ENCODE results near the gene OR2V2.
"Not testable (repeated sequence)": the region's sequence is repeated elsewhere in the genome, so short reads cannot be mapped to it uniquely, and the experiment has no call there.

The OR2V2 gene

DNA sequence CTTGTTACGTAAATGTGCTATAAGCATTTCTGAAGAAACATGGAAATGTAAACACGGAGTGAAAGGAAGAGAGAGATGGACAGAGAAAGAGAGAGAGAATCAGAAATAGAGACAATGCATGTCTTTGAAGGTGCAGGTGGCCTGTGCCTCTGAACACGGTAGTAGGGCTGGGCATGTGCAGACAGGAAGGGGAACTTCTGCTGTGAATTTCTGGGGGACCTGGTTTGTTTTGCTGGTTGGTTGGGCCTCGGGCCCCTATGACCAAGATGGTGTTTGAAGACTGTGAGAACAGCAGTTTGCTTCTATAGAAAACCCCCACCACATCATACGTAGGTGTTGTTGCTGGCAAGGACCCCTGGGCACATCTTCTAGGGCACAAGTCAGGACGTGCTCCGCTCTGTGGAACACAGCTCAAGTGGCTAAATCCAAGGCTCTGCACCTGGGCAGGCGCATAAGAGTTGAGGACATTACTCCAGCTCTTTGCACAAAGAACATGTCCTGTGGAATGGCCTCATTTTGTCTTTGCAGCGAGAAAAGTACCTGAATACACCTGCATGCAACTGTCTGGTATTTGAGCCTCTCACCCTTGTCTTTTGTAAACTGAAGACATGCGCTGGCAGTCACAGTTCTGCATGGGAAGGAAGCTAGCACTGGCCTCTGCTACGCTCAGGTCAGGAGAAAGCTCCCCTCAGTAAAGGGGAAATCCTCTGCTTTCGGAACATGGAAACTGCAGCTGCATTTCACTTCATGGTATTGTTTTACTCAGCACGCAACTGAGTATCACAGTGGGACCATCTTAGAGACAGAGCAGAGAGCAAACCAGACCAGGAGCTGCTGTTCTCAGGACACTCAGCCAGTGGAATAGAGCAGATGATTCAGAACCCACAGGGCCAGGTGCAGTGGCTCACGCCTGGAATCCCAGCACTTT is 2.7 kb downstream of the OR2V2 start:
- no peak for DNase-seq

DNA sequence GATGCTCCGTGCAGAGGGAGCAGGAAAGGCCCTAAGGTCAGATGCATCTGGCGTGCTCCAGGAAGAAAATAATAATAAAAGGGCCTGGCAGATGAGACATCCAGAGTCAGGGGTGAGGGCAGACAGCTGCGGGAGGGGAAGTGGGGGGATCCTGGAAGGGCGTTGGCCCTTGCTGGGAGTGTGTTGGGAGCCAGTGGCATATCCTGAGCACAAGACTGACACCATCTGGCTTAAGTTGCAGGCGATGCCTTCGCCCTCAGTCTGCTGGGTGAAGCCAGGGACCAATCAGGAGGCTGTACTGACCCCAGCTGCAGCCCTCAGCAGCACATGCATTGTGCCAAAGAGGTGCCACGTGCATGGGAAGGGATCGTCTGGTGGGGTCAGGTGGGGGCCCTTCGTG is 3.8 kb downstream of the OR2V2 start:
- no peak for DNase-seq

DNA sequence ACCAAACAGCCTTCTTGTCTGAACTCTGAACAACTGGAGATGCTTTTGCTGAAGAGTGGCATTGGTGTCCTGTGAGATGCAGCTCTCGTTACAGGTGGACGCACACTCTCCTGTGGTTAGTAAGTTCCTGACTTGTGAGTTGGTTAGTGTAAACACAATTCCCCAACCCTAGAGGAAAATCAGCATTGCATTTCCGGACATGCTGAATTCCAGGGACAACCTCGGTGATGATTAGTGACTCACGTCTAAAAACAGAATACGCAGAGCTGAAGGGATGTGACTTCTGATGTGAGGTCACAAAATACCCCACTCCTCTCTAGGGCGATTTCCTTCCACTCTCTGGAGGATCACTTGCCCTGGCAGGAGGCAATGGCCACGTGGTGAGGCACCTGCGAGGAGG is 5.0 kb downstream of the OR2V2 start:
- DNase-seq, result no peak

DNA sequence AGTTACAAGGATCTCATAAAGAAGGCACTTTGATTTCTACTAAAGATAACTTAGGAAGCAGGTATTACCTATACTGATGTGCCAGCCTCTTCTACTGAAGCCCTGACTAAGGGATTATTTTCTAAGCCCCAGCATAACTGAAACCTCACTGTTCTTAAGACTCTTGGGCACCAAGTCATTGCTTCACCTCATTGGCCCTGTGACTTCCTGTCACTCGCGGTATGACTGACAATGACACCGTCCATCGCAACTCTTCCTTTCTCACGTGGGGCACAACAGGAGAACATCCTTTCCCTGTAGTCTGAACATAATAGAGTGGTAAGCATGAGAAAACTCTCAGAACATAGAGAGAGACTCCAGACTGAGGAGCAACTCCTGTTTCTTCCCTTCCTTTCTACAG is 6.4 kb downstream of the OR2V2 start:
- DNase-seq, result no peak

DNA sequence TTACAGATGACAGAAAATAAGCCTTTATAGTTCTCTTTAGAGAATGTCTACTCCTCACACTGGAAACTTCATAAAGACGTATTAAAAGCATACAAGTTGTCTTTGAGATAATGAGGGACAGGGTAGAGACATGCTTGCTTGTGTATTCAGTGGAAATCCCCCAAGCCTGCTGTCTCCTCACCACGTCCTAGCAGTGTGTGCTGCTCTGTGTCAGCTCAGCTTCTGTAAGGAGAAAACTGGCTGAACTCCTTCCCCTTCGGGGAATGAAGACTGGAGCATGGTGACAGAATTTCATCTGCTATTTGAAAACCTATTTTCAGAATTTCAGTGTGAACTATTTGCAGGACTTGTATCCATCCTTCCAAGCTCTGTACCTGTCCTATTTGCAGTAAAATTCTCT is 9.4 kb downstream of the OR2V2 start:
- no peak for DNase-seq

DNA sequence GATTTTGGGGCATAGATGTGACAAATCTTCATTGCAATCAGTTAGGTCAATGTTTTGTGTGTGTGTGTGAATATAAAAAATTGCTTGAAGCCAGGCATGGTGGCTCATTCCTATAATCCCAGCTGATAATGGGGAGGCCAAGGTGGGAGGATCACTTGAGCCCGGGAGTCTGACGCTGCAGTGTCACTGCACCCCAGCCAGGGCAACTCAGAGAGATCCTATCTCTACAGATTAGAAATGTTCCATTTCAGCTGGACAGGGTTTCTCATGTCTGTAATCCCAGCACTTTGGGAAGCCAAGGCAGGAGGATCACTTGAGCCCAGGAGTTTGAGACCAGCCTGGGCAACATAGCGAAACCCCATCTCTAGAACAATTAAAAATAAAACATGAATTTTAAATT is 11.5 kb downstream of the OR2V2 start:
- DNase-seq, result no peak

DNA sequence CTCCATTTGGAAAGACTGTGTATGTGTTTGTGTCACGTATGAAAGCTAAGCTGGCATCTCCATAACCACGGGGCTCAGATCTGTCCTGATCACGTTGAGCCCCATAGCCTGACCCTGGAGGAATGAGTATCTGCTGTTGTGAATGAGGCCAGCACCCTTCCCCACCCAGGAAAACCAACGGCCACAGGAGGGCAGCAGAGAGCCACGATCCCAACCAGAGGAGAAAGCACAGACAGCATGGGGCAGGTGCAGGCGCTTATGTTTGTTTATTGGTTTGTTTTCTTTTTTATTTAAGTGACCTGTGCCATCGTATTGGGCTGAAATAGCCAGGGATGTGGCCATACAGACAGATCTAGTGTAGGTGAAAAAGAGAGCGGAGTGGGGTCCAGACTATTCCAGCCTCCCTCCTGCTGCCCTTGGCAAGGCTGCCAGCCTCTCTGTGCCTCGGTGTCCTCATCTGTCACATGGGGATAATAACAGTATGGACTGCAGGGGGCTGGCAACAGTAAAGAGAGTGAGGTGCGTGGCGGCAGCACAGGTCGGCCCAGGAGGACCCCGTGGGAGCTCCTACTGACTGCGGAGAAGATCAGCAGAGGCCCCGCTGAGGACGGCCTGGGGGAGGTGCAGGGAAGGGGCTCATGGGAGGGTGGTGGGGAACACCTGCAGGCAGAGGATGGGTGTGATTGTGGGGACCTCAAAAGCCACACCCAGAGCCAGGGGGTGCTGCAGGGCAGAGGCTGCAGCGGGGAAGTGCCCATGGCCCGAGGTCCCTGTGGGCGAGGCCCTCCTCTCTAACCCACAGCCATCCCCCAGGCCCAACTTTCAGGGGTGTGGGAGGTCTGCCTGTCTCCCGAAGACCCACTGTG is 12.1 kb downstream of the OR2V2 start:
- DNase-seq, result peak; percentile 92

DNA sequence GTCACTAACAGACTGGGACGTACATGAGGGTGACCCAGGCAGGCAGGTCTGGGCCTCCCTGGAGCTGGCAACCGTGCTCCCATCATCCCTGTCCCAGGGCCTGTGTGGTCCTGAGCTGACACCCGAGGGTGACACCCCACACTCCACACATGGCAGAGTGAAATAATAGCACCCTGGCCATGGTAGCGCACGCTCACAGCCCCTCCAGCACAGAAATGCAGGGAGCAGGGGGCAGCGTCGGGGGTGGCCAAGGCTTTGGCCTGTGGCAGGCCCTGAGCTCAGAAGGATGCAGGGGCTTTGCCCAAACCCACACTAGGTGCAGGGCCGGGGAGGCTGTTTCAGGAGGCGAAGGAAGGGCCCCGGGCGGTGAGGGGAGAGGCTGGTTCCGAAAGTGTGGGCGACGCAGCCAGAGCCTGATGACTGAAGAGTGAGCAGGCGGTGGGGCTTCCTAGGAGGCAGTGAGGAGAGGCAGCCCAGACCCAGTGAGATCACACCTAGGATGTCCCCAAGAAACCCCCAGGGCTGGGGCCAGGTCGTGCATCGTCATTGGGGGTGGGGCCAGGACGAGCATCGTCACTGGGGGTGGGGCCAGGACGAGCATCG is 12.9 kb downstream of the OR2V2 start:
- DNase-seq, result peak; percentile 41

DNA sequence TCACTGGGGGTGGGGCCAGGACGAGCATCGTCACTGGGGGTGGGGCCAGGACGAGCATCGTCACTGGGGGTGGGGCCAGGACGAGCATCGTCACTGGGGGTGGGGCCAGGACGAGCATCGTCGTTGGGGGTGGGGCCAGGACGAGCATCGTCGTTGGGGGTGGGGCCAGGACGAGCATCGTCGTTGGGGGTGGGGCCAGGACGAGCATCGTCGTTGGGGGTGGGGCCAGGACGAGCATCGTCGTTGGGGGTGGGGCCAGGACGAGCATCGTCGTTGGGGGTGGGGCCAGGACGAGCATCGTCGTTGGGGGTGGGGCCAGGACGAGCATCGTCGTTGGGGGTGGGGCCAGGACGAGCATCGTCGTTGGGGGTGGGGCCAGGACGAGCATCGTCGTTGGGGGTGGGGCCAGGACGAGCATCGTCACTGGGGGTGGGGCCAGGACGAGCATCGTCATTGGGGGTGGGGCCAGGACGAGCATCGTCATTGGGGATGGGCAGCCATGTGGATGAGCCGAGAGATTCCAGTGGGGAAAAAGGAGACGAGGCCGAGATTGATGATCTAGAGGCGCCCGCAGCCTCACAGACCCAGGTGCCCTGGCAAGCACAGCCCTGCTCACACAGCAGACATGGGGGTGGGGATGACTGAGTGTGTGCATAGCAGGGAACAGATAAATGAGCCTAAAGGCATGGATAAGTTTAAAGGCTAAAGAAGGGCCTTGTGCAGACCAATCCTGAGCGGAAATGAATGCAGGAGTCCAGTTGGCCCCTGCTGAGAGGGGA is 13.6 kb downstream of the OR2V2 start:
- DNase-seq, result peak; percentile 28

DNA sequence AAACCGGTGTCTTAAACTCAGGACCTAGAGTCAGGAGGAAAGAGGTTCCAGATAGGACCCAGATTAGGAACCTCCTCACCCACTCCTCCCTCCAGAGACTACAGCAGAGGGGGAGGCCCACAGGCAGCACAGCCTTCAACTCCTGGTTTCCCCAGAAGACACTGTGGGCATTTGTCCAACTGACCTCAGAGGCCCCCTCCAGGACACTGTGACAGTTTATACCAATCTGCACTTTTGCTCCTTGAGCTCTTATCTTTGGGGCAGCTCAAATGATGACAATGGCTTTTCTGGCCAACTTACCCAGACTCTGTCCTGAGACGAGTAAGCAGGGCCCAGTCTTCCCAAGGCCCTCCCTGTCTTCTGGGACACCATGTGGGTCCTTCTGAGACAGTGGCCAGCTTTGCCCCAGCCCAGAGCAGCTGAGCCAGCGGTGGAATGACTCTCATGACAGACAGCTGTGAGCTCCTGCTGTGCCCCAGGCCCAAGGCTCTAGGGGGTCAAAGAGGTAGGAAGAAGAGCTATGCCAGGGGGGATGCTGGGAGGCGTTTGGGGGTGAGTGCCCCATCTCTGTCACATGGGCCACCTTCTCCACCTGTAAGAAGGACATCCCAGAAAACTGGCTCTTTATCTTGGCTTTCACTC is 14.3 kb downstream of the OR2V2 start:
- DNase-seq, result no peak

DNA sequence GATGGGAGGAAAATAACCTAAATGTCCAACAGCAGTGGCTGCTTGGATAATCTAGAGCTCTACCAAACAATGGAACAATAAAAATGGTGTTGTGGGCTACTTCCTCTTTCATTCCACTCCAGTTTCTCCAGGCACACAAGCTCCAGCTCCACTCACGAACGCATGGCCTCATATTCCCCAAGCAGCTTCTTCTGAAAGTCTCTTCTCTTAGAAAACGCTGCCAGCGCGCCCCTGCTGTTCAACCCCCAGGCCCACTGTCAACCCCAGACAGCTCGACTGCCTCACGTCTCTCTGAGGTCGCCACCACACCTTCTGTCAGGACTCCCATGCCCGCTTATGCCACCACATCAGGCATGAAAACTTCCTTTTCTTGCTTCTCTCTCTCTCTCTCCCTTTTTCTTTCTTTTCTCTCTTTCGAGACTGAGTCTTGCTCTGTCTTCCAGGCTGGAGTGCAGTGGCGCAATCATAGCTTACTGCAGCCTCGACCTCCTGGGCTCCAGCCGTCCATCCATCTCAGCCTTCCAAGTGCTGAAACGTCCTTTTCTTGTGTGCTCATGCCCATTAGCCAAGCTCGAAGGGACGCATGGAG is 16.2 kb downstream of the OR2V2 start:
- DNase-seq, result no peak

DNA sequence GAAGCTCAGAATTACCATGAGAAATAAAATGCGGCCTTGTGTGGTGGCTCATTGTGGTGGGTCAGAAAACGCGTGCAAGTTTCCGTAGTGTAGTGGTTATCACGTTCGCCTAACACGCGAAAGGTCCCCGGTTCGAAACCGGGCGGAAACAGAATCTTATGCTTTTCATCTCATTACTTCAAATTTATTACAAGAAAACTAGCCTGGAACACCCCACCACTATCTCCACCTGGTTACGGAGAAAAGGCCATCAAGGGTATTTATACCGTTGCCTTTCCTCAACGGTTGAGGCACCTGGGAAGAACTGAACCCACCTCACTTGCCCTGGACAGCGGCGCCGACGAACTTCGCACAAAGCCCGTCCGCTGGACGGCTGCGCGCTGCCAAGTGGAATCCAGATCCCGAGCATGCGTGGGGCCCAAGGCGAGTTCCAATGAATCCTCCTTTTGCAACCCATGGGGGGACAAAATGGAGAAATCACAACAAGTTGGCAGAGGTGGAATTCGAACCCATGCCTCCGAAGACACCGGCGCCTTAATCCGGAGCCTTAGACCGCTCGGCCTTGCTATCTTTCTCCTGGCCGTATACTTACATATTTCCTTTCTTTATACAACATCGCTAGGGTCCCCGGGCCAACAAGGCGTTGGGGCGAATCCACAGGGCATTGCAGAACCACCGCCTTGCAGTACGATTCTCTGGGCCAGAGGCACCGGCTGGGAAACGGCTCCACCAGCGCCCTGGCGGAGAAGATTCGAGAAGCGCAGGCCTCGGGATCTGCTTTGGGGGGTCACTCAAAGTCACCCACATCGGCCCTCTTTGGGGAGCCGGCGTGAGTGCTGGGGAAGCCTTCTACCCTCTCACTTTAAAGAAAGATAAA is 16.9 kb downstream of the OR2V2 start:
- DNase-seq, result no peak

DNA sequence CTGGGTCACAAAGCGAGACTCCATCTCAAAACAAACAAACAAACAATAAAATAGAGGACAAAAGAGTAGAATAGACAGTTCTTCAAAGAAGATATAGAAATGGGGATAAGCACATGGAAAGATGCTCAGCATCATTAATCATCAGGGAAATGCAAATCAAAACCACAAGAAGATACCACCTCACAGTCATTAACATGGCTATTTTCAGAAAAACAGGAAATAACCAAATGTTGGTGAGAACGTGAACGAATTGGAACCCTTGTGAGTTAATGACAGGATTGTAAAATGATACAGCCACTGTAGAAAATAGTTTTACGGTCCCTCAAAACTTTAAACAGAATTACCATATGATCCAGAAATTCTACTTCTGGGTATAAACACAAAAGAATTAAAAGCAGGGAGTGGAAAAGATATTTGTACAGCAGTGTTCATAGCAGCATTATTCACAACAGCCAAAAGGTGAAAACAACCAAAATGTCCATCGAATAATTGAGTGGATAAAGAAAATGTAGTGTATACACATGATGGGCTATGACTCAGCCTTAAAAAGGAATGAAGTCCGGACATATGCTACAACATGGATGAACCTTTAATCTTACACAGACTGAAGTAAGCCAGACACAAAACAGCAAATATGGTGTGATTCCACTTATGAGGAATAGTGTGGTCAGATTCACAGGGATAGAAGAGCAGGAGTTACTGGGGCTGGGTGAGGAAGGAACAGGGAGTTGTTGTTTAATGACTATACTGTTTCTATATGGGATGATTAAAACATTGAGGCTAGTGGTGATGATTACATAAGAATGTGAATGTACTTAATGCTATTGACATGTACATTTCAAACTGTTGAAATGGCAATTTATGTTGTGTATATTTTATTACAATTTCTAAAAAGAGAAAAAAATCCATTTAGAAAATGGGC is 19.7 kb downstream of the OR2V2 start:
- DNase-seq, result no peak

DNA sequence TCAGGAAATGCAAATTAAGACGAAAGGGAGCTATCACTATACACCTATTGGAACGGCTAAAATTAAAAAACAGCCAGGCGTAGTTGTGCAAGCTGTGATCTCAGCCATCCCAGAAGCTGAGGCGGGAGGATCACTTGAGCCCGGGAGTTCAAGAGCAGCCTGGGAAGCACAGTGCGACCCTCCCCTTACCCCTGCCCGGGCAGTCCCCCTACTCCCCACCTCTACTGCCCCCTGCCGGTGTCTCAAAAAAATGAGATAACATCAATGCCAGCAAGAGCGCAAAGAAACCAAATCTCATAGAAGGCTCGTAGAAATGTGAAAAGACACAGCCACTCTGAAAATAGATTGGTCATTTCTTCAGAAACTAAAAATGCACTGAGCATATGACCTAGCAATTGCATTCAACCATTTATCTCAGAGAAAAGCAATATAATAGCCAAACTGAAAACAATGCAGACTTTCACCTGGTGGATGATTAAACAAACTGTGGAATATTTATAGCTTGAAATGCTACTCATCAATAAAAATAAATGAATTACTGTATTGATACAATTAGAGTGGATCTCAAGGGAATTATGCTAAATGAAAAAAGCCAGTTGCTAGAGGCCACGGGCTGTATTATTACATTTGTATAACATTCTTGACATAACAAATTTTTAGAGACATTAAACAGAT is 20.6 kb downstream of the OR2V2 start:
- peak; percentile 33 for DNase-seq

DNA sequence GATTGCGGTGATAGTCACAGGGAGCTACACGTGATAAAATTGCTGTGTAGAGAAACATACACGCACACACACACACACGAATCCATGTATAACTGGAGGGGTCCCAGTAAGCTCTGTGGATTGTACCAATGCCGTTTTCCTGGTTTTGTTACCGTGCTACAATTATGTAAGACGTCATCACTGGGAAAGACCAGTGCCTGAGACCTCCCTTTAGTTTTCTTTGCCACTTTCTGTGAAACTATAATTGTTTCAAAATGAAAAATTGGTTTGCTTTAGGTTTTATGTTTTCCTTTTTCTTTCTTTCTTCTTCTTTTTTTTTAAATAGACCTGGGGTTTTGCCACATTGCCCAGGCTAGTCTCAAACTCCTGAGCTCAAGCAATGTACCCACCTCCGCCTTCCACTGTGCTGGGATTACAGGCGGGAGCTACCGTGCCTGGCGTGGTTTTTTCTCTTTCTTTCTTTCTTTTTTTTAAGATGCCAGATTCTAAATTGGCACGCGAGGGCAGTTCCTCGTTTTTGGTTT is 21.3 kb downstream of the OR2V2 start:
- no peak for DNase-seq

DNA sequence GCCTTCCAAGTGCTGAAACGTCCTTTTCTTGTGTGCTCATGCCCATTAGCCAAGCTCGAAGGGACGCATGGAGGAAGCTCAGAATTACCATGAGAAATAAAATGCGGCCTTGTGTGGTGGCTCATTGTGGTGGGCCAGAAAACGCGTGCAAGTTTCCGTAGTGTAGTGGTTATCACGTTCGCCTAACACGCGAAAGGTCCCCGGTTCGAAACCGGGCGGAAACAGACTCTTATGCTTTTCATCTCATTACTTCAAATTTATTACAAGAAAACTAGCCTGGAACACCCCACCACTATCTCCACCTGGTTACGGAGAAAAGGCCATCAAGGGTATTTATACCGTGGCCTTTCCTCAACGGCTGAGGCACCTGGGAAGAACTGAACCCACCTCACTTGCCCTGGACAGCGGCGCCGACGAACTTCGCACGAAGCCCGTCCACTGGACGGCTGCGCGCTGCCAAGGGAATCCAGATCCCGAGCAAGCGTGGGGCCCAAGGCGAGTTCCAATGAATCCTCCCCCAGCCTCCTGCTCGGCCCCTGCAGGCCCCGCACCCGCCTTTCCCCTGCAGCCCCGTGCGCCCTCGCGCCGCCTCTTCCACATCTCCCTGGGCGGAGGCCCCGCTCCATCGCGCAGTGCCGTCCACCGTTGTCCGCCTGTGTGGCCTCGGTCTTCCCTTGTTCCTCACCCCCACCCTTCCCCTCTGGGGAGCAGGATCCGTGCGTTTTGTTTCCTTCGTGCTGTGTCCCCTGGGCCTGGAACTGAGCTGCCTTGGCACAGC is 22.3 kb downstream of the OR2V2 start:
- not testable (repeated sequence) for DNase-seq

DNA sequence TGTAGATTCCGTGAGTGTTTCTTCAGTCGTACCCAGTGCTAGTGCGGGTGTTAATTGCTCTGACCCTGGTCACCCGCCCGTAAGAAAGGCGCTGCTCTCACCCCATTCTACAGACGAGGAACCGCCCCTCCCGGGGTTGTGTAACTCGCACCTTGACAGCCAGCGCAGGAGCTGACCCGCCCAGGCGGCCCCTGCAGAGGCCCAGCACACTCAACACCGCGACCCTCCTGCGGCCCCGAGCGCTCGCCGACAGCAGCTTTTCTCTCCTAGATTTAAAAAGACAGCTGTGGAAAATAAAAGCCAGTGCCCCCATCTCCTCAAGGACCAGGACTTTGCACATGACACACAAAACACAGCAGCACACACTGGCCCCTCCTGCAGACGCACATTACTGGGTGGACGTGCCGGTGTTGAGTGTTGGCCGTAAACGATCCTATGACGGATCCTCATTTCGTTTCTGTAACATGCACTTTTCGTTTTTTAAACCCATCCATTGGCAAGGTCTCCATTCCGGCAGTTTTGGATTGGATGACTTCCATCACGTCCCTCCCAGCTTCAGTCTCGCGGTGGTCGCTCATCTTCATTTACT is 22.9 kb downstream of the OR2V2 start:
- DNase-seq, result no peak
